K562 (cell line): ENCODE measurements around the gene TBATA. TPM values are rescaled to one million over a fixed set of nuclear protein-coding genes. Genes with fewer than 3 reads are reported as not detected.

Experiments used
- ARID2 ChIP-seq: fragments of 450-650 bp; IDR thresholded peaks from 2 replicates; pipeline ENCODE4 v1.6.1; 2017; ENCODE audit warnings: antibody characterized with exemption, mild to moderate bottlenecking
- ARNT ChIP-seq, 2 experiments: fragments of 450-650 bp; IDR thresholded peaks; 2 replicates each; pipeline ENCODE4 v1.6.1; 2016; ENCODE audit warnings: mild to moderate bottlenecking in 1 of 2
- HDAC8 ChIP-seq: fragments of 450-650 bp; IDR thresholded peaks from 2 replicates; pipeline ENCODE4 v1.6.1; 2016; ENCODE audit warnings: mild to moderate bottlenecking, missing genetic modification characterization, moderate library complexity, missing compliant biosample characterization
- LEF1 ChIP-seq: fragments of 450-650 bp; IDR thresholded peaks from 2 replicates; pipeline ENCODE4 v1.6.1; 2016; ENCODE audit warnings: mild to moderate bottlenecking
- MECOM ChIP-seq: fragments of 250-450 bp; sonication (Bioruptor Pico); IDR thresholded peaks from 2 replicates; pipeline ENCODE4 v1.8.0; 2022; ENCODE audit warnings: inconsistent platforms
- OTX1 ChIP-seq: fragments of 450-650 bp; formaldehyde crosslinking; IDR thresholded peaks from 2 replicates; pipeline ENCODE4 v1.4.0; 2022; ENCODE audit warnings: mild to moderate bottlenecking
- POLR3G ChIP-seq: IDR thresholded peaks from 2 replicates; pipeline ENCODE4 v1.6.1; 2011; ENCODE audit not compliant: insufficient read length, insufficient replicate concordance; ENCODE audit errors: extremely low read depth
- TSHZ1 ChIP-seq: fragments of 250-450 bp; sonication (Bioruptor Pico); IDR thresholded peaks from 2 replicates; pipeline ENCODE4 v1.4.0; 2020; ENCODE audit warnings: mild to moderate bottlenecking, moderate library complexity
- ZBTB33 ChIP-seq: sonication (generic); formaldehyde crosslinking; IDR thresholded peaks from 2 replicates; pipeline ENCODE4 v1.8.1; 2023; ENCODE audit warnings: mild to moderate bottlenecking, missing genetic modification reagents
- ZNF398 ChIP-seq: fragments of 250-450 bp; sonication (Bioruptor Pico); IDR thresholded peaks from 2 replicates; pipeline ENCODE4 v1.8.0; 2021; ENCODE audit warnings: moderate library complexity, mild to moderate bottlenecking, inconsistent platforms
- polyA plus RNA-seq, 8 experiments: library from polyadenylated mRNA; depleted of rRNA in 4 of 8; stranded (reverse) in 5 of 8; unstranded in 3 of 8; fragments of >200 nt; fragmentation: Nextera tagmentation in 2 of 8; fragmentation: Illumina TruSeq in 1 of 8; extraction: Ambion mirVana in 2 of 8; extraction: Trizol in 1 of 8; gene quantifications; 2 replicates each; pipeline versions ENCODE4 v1.2.1 to v1.2.3, GENCODE V29; 2011 to 2014; ENCODE audit warnings: inconsistent platforms in 1 of 8, missing spikeins in 1 of 8
- total RNA-seq, 7 experiments: library from RNA; depleted of rRNA in 6 of 7; stranded (reverse); fragments of >200 nt in 6 of 7; fragmentation: Illumina TruSeq in 2 of 7; extraction: Trizol in 2 of 7; gene quantifications; 2 replicates each; pipeline versions ENCODE4 v1.2.1 to v1.2.3, GENCODE V29; 2011 to 2021; ENCODE audit warnings: low replicate concordance in 1 of 7

TBATA gene
- total and polyA plus RNA-seq, 9 of the 15 experiments (the other 6 are each of a cell fraction or from before 2014, with no cell fraction given), result not detected

DNA sequence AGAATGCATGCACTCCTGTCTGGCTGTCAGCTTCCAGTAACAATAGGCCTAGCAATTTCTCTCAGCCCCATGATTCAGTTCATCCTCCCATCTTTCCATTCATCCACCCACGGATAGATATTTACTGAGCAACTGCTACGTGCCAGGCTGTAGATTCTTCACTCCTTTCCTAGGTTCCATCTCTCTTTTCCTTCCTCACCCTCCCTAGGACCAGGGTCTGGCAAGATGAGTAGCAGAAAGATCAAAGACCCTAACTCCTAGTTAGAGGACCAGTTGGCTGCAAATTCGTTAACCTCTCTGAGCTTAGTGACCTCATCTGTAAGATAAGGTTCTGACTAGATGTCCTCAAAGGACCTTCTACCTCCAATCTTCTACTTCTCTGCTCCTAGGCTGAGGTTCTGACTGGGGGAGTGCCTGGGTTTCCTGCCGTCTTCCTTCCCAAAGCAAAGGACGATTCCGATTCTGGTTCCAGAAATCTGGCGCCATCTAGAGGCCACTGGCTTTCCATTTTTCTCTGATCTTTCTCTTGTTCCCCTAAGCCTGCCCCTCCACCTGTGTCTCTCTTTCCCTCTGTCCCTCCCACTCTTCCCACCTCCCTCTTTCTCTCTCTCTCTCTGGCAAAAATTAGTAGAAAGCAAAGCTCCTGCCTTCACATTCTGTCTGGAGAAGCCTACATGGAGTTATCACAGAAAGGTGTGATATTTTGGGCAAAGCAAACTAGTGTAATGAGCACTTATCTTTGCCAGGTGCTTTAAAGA lies 26.2 kb downstream of the TBATA start (continued):
- TF ChIP-seq ARNT (IDR thresholded peaks at IDR 0.05) (peak in 1 of 2 experiments; percentile 63; a peak in 1 of 4 replicates), POLR3G (no peak), HDAC8 (peak; percentile 48; the same call in 1 of the 2 replicates), ZNF398 (no peak), MECOM (CRISPR knock-in tag) (no peak), LEF1 (no peak), TSHZ1 (CRISPR knock-in tag) (peak; percentile 44; the same call in 1 of the 2 replicates), ARID2 (peak; percentile 77; the same call in 1 of the 2 replicates), OTX1 (peak; percentile 38; the same call in 1 of the 2 replicates), ZBTB33 (CRISPR knock-in tag) (no peak)
